ENCODE results near the gene TTC21A.

GRCh38 chr3:39125841-39126500 is 18.5 kb downstream of the TTC21A start:
- TF ChIP-seq TAF1 (IDR thresholded peaks at IDR 0.05; ENCODE audit: low read depth) (no peak), ZBTB7A (IDR thresholded peaks at IDR 0.05; ENCODE audit: low read depth) (no peak), TCF12 (IDR thresholded peaks at IDR 0.05; ENCODE audit: low read depth) (0 out of 2 replicates have a peak, but pooled peaks have one; percentile 40), EGR1 (IDR thresholded peaks at IDR 0.05) (no peak), EP300 (IDR thresholded peaks at IDR 0.05; ENCODE audit: borderline replicate concordance) (peak; percentile 55; the same call in 1 of the 2 replicates)
